HEK293 (cell line): ENCODE data around the gene SLC4A8.

Source experiments
- CTCF ChIA-PET: fragments of 350-600 bp; formaldehyde crosslinking; extraction: SDS; loops from one replicate; lab custom pipeline; 2021; ENCODE audit warnings: antibody characterized with exemption; lab: Yijun Ruan, JAX
- POLR2A ChIA-PET: fragments of 300-600 bp; formaldehyde crosslinking; extraction: SDS; loops from one replicate; lab custom pipeline; 2020; ENCODE audit warnings: antibody characterized with exemption, inconsistent platforms; lab: Yijun Ruan, JAX
- H3K27ac ChIP-seq: fragments of 200-500 bp; sonication (Bioruptor generic); 2 replicates; pipeline ENCODE4 v1.5.1; 2014; ENCODE audit warnings: low read depth, low read length, control low read depth, inconsistent platforms; ENCODE audit errors: extremely low read depth
- H3K36me3 ChIP-seq, 2 experiments: fragments of 200-500 bp in 1 of 2; sonication (Bioruptor generic) in 1 of 2; 1 replicate in 1 of 2; 2 replicates in 1 of 2; pipeline ENCODE4 v1.5.1; 2014 to 2017; ENCODE audit warnings: inconsistent platforms in 2 of 2, low read length in 2 of 2; ENCODE audit not compliant: control insufficient read depth in 2 of 2, insufficient read depth in 1 of 2
- H3K4me1 ChIP-seq: fragments of 200-500 bp; sonication (Bioruptor generic); 2 replicates; pipeline ENCODE4 v1.5.1; 2014; ENCODE audit warnings: mild to moderate bottlenecking, low read length, inconsistent platforms; ENCODE audit not compliant: control insufficient read depth, insufficient read depth
- H3K4me3 ChIP-seq: 2 replicates; pipeline ENCODE4 v1.5.1; 2011; ENCODE audit warnings: low read depth, mild to moderate bottlenecking, control low read depth, low read length, moderate library complexity
- H3K9me3 ChIP-seq: fragments of 200-500 bp; sonication (Bioruptor generic); 2 replicates; pipeline ENCODE4 v1.5.1; 2014; ENCODE audit warnings: low read depth, low read length, inconsistent platforms; ENCODE audit not compliant: control insufficient read depth, insufficient read depth
- GLI4 ChIP-seq: fragments of 450-650 bp; formaldehyde crosslinking; IDR thresholded peaks from 2 replicates; pipeline ENCODE4 v1.5.1; 2016; ENCODE audit warnings: missing biosample characterization, missing genetic modification characterization
- GLIS2 ChIP-seq: fragments of 450-650 bp; formaldehyde crosslinking; IDR thresholded peaks from 2 replicates; pipeline ENCODE4 v1.5.1; 2016; ENCODE audit warnings: missing biosample characterization, missing genetic modification characterization
- KLF9 ChIP-seq: fragments of 450-650 bp; formaldehyde crosslinking; IDR thresholded peaks from 2 replicates; pipeline ENCODE4 v1.5.1; 2016; ENCODE audit warnings: missing biosample characterization, missing genetic modification characterization, low read depth
- PRDM10 ChIP-seq: fragments of 450-650 bp; formaldehyde crosslinking; IDR thresholded peaks from 2 replicates; pipeline ENCODE4 v1.5.1; 2016; ENCODE audit warnings: missing biosample characterization, missing genetic modification characterization
- REPIN1 ChIP-seq: fragments of 450-650 bp; formaldehyde crosslinking; IDR thresholded peaks from 2 replicates; pipeline ENCODE4 v1.5.1; 2017; ENCODE audit warnings: missing biosample characterization, missing genetic modification characterization, low read depth
- SP2 ChIP-seq: fragments of 450-650 bp; formaldehyde crosslinking; IDR thresholded peaks from 2 replicates; pipeline ENCODE4 v1.5.1; 2016; ENCODE audit warnings: missing biosample characterization, missing genetic modification characterization
- WT1 ChIP-seq: fragments of 450-650 bp; formaldehyde crosslinking; IDR thresholded peaks from 2 replicates; pipeline ENCODE4 v1.5.1; 2016; ENCODE audit warnings: missing biosample characterization, missing genetic modification characterization
- ZBTB21 ChIP-seq: fragments of 450-650 bp; formaldehyde crosslinking; IDR thresholded peaks from 2 replicates; pipeline ENCODE4 v1.5.1; 2017; ENCODE audit warnings: missing biosample characterization, missing genetic modification characterization
- ZFP3 ChIP-seq: fragments of 450-650 bp; formaldehyde crosslinking; IDR thresholded peaks from 2 replicates; pipeline ENCODE4 v1.5.1; 2016; ENCODE audit warnings: low read depth, missing biosample characterization, missing genetic modification characterization
- ZFP69B ChIP-seq: fragments of 450-650 bp; formaldehyde crosslinking; IDR thresholded peaks from 2 replicates; pipeline ENCODE4 v1.5.1; 2016; ENCODE audit warnings: missing biosample characterization, missing genetic modification characterization
- ZNF155 ChIP-seq: fragments of 450-650 bp; formaldehyde crosslinking; IDR thresholded peaks from 2 replicates; pipeline ENCODE4 v1.5.1; 2016; ENCODE audit warnings: missing biosample characterization, missing genetic modification characterization
- ZNF169 ChIP-seq: fragments of 450-650 bp; formaldehyde crosslinking; IDR thresholded peaks from 2 replicates; pipeline ENCODE4 v1.5.1; 2016; ENCODE audit warnings: missing biosample characterization, missing genetic modification characterization
- ZNF18 ChIP-seq: fragments of 450-650 bp; formaldehyde crosslinking; IDR thresholded peaks from 2 replicates; pipeline ENCODE4 v1.5.1; 2016; ENCODE audit warnings: missing biosample characterization, missing genetic modification characterization
- ZNF19 ChIP-seq: fragments of 450-650 bp; formaldehyde crosslinking; IDR thresholded peaks from 2 replicates; pipeline ENCODE4; 2016; ENCODE audit warnings: missing biosample characterization, missing genetic modification characterization, low read depth
- ZNF23 ChIP-seq: fragments of 450-650 bp; formaldehyde crosslinking; IDR thresholded peaks from 2 replicates; pipeline ENCODE4 v1.5.1; 2016; ENCODE audit warnings: missing biosample characterization, missing genetic modification characterization, borderline replicate concordance
- ZNF239 ChIP-seq: fragments of 450-650 bp; formaldehyde crosslinking; IDR thresholded peaks from 2 replicates; pipeline ENCODE4 v1.5.1; 2016; ENCODE audit warnings: missing biosample characterization, missing genetic modification characterization
- ZNF398 ChIP-seq: fragments of 450-650 bp; formaldehyde crosslinking; IDR thresholded peaks from 2 replicates; pipeline ENCODE4 v1.5.1; 2017; ENCODE audit warnings: missing biosample characterization, missing genetic modification characterization
- ZNF416 ChIP-seq: fragments of 450-650 bp; formaldehyde crosslinking; IDR thresholded peaks from 2 replicates; pipeline ENCODE4 v1.5.1; 2016; ENCODE audit warnings: missing biosample characterization, missing genetic modification characterization
- ZNF544 ChIP-seq: fragments of 450-650 bp; formaldehyde crosslinking; IDR thresholded peaks from 2 replicates; pipeline ENCODE4 v1.5.0; 2017; ENCODE audit warnings: missing biosample characterization, missing genetic modification characterization
- ZNF558 ChIP-seq: fragments of 450-650 bp; formaldehyde crosslinking; IDR thresholded peaks from 2 replicates; pipeline ENCODE4 v1.5.1; 2016; ENCODE audit warnings: missing biosample characterization, missing genetic modification characterization
- ZNF645 ChIP-seq: fragments of 450-650 bp; formaldehyde crosslinking; IDR thresholded peaks from 2 replicates; pipeline ENCODE4; 2016; ENCODE audit warnings: missing biosample characterization, missing genetic modification characterization
- ZNF692 ChIP-seq: fragments of 450-650 bp; formaldehyde crosslinking; IDR thresholded peaks from 2 replicates; pipeline ENCODE4 v1.5.1; 2016; ENCODE audit warnings: missing biosample characterization, missing genetic modification characterization
- ZNF777 ChIP-seq: fragments of 450-650 bp; formaldehyde crosslinking; IDR thresholded peaks from 2 replicates; pipeline ENCODE4 v1.5.1; 2017; ENCODE audit warnings: missing biosample characterization, missing genetic modification characterization, borderline replicate concordance
- ZNF843 ChIP-seq: fragments of 450-650 bp; formaldehyde crosslinking; IDR thresholded peaks from 2 replicates; pipeline ENCODE4 v1.5.1; 2016; ENCODE audit warnings: missing biosample characterization, missing genetic modification characterization

Gene SLC4A8

GRCh38 chr12:51401020-51401419 is 23.6 kb upstream of the SLC4A8 start (continued):
- TF ChIP-seq ZNF544 (tag by site-specific recombination): no peak
- no peak for TF ChIP-seq ZFP69B (tag by site-specific recombination)
- TF ChIP-seq ZNF23: no peak

- Histone ChIP-seq H3K4me1 (peaks cover 6% of the 10 kb centered on the region), H3K27ac (no peak overlapping the region), H3K9me3 (no peaks in the 10 kb centered on the region), H3K4me3 (no peak overlapping the region), H3K36me3 (no peaks in the 10 kb centered on the region)
- TF ChIP-seq ZNF239 (tag by site-specific recombination) (no peak), ZNF155 (tag by site-specific recombination) (no peak), ZBTB21 (tag by site-specific recombination) (no peak), ZNF169 (no peak), ZNF777 (tag by site-specific recombination) (no peak), ZNF416 (tag by site-specific recombination) (no peak), GLI4 (no peak), KLF9 (tag by site-specific recombination) (no peak), ZNF558 (tag by site-specific recombination) (no peak), SP2 (tag by site-specific recombination) (no peak), GLIS2 (no peak), ZFP3 (tag by site-specific recombination) (no peak), ZNF843 (no peak)
- ChIA-PET CTCF (interaction anchor here (0.6 kb wide), 1 partner anchor 799 kb away, joined by 3 read pairs; no protein-coding TSS in a partner anchor), POLR2A (no interaction called here)
Measured at GRCh38 chr12:51401486-51401885, 23.1 kb upstream of the SLC4A8 start.

- peaks cover 7% of the 10 kb centered on the region for H3K4me1 ChIP-seq
- TF ChIP-seq ZNF692 (0 out of 2 replicates have a peak, but pooled peaks have one; percentile 20), ZNF19 (tag by site-specific recombination) (no peak), PRDM10 (tag by site-specific recombination) (0 out of 2 replicates have a peak, but pooled peaks have one; percentile 20), WT1 (tag by site-specific recombination) (0 out of 2 replicates have a peak, but pooled peaks have one; percentile 9), ZNF398 (tag by site-specific recombination) (no peak), ZNF18 (no peak), ZNF239 (tag by site-specific recombination) (no peak), ZNF645 (tag by site-specific recombination) (no peak), REPIN1 (tag by site-specific recombination) (no peak), GLIS2 (no peak), GLI4 (no peak)
- CTCF ChIA-PET: no interaction called here
Measured at GRCh38 chr12:51401900-51402299, 22.7 kb upstream of the SLC4A8 start.

More at GRCh38 chr12:51401900-51402299, 22.7 kb upstream of the SLC4A8 start:
- POLR2A ChIA-PET: no interaction called here
- no peak overlapping the region for H3K27ac ChIP-seq
- no peaks in the 10 kb centered on the region for H3K9me3 ChIP-seq
- no peaks in the 10 kb centered on the region for H3K36me3 ChIP-seq
- H3K4me3 ChIP-seq: no peak overlapping the region
